GM12874 (cell line): ENCODE data around the gene CAPRIN1.

Experiments
- TF ChIP-seq, protein P1 (sequence below): IDR thresholded peaks from 2 replicates; pipeline ENCODE4 v1.5.1; 2011; ENCODE audit warnings: low read depth, mild to moderate bottlenecking, control low read depth, low read length, moderate library complexity; ENCODE audit not compliant: insufficient read depth

Gene CAPRIN1

DNA sequence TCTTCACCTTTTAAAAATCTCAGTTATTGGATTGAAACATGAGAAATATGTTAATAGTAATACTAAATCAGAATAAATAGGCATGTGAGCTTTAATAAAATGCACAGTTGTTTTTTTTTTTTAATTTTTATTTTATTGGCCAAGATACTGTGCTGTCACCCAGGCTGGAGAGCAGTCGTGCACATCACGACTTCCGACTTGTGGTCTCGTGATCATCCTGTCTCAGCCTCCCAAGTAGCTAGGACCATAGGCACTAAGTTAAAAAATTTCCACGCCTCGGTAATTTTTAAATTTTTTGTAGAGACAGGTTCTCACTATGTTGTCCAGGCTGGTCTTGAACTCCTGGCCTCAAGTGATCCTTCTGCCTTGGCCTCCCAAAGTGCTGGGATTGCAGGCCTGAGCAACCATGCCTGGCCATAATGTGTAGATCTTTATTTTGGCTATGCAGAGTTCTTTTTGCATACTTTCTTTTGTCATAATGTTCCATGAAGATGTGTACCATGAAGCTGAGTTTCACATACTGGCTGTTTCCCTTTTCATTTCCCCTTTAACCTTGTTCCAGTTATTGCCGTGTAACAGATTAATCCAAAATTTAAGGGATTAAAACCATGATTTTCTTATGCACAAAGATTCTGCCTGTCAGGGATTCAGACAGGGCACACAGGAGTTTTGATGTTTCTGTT lies 16.0 kb downstream of the CAPRIN1 start:
- TF ChIP-seq, protein P1, sequence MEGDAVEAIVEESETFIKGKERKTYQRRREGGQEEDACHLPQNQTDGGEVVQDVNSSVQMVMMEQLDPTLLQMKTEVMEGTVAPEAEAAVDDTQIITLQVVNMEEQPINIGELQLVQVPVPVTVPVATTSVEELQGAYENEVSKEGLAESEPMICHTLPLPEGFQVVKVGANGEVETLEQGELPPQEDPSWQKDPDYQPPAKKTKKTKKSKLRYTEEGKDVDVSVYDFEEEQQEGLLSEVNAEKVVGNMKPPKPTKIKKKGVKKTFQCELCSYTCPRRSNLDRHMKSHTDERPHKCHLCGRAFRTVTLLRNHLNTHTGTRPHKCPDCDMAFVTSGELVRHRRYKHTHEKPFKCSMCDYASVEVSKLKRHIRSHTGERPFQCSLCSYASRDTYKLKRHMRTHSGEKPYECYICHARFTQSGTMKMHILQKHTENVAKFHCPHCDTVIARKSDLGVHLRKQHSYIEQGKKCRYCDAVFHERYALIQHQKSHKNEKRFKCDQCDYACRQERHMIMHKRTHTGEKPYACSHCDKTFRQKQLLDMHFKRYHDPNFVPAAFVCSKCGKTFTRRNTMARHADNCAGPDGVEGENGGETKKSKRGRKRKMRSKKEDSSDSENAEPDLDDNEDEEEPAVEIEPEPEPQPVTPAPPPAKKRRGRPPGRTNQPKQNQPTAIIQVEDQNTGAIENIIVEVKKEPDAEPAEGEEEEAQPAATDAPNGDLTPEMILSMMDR, result no peak

DNA sequence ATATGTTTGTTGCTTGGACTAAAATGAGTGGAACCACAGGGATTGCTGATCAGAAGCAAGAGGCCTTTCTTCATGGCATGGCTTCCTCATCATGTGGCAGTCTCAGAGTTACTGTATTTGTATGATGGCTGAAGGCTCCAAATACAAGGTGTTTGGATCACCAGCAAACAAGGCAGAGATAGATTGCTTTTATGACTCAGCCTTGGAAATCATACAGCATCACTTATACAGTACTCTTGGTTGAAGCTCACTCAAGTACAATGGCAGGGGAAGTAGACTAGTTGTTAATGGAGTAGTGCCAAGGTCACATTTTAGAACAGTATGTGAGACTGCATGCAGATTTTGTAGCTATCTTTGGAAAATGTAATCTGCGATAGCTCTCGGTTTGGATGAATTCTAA lies 16.6 kb downstream of the CAPRIN1 start:
- TF ChIP-seq, protein P1, result no peak

DNA sequence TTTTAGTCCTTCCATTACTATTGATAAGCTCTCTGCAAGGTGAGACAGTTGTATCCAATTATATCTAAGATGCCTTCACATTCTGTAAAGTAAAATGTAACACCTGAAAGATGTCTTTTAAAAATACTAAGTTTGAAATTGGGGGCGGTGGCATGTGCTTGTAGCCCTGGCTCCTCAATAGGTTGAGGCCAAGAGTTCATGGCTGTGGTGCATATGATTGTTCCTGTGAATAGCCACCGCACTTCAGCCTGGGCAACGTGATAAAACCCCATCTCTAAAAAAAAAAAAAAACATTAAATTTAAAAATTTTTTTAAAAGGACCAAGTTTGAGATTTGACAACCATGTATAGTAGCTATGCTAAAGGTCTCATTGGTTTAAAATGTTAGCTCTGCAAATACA lies 20.5 kb downstream of the CAPRIN1 start:
- TF ChIP-seq, protein P1, result no peak

DNA sequence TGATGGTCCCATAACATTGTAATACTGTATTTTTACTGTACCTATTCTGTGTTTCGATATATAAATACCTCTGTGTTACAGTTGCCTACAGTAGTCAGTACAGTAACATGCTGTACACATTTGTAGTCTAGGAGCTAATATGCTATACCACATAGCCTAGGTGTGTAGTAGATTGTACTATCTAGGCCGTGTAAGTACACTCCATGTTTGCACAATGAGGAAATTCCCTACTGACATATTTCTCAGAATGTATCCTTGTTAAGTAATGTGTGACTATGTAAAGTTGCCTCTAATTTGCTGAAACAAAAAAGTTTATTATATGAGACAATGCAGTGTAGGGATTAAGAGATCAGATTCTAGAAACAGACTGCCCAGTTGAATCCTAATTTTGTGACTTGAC lies 21.3 kb downstream of the CAPRIN1 start:
- TF ChIP-seq, protein P1, result no peak

DNA sequence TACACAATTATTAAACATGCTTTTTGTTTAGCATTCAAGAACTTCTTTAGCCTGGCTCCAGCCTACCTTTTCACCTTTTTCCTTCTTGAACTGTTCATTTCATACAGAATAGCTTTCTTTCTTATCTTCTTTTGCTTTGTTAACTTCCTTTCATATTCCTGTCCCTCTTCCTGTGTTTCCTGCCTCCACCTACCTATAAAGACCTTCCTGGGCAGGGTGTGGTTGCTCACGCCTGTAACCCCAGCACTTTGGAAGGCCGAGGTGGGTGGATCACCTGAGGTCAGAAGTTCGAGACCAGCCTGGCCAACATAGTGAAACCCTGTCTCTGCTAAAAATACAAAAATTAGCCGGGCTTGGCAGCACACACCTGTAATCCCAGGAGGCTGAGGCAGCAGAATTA lies 22.9 kb downstream of the CAPRIN1 start:
- TF ChIP-seq, protein P1, result no peak

DNA sequence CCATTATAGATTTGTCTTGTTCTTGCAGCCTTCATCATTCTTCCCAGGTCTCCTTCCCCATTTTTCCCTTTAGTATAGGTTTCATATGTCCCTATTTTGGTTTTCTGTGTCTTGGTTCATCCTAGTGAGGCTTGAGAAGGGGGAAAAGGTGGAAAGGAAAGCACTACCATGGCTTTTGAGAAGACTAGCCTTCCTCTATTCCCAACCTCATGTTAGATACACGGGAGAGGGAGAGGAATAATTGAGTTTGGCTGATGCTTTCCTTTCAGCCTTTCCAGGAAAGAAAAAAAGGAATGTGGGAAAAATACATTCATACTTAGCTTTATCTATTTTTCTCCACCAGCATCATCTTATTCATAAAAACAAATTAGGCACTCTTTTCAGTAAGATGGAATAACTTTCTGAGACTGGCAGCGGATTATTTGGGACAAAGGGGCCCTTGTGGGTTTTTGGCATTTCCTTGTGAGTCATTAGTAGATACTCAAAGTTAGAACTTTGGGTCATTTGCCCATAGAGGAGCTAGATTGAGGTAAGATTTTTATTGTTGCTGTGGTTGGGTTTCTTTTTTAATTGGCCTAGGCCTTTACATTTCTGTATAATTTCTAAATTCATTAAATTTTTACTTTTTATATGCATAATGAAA lies 23.8 kb downstream of the CAPRIN1 start:
- TF ChIP-seq, protein P1, result no peak

DNA sequence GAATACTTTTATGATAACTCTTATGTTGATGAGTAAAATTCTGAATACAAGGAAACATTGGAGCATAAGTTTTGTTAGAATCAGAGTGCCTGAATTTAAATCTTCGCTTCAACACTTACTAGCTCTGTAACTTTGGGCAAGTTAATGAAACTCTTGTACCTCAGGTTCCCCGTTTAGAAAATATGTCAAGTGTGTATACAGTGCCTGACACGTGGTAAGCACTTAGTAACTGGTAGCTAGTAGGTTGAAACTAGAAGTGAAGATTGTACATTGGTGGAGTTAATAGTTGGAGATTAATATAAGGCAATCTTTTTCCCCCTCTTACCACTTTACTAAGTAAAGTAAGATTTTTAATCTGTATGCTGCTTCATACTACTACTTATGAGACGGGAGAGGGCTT lies 29.1 kb downstream of the CAPRIN1 start:
- TF ChIP-seq, protein P1, result no peak
